Kidney epithelial cell (primary cell): Measurements from ENCODE around the gene NFIC. TPM values are rescaled to one million over a fixed set of nuclear protein-coding genes. Genes with fewer than 3 reads are reported as not detected.
"Not testable (repeated sequence)": the region's sequence is repeated elsewhere in the genome, so short reads cannot be mapped to it uniquely, and the experiment has no call there.

ENCODE experiments used
- DNase-seq: peaks from one replicate; pipeline ENCODE4 v3.0.0-alpha.2; 2010; ENCODE audit warnings: low read depth
- H3K27me3 ChIP-seq: 2 replicates; pipeline ENCODE4 v1.6.0; 2011; ENCODE audit warnings: low read length; ENCODE audit not compliant: control insufficient read depth, insufficient read depth
- H3K36me3 ChIP-seq: 2 replicates; pipeline ENCODE4 v1.5.1; 2011; ENCODE audit warnings: low read length; ENCODE audit not compliant: control insufficient read depth, insufficient read depth
- H3K4me3 ChIP-seq: 2 replicates; pipeline ENCODE4 v1.5.1; 2011; ENCODE audit warnings: low read depth, mild to moderate bottlenecking, control low read depth, low read length
- CTCF ChIP-seq: IDR thresholded peaks from 2 replicates; pipeline ENCODE4 v1.5.1; 2011; ENCODE audit warnings: mild to moderate bottlenecking, moderate library complexity, low read length, control low read depth, inconsistent platforms; ENCODE audit not compliant: insufficient read depth, poor library complexity, severe bottlenecking
- total RNA-seq: library from RNA; depleted of rRNA; stranded (reverse); fragments of >200 nt; gene quantifications from 2 replicates; pipeline ENCODE4 v1.2.3, GENCODE V29; 2015

NFIC gene
- total RNA-seq, 1 donor from 2014 or later, result 18.0 TPM

GRCh38 chr19:3346677-3347353 is 19.6 kb upstream of the NFIC start:
- DNase-seq, result no peak
- Histone ChIP-seq H3K27me3 (peaks cover 2% of the 10 kb centered on the region), H3K4me3 (no peak overlapping the region), H3K36me3 (no peaks in the 10 kb centered on the region)
- TF ChIP-seq CTCF, result no peak

- DNase-seq, result no peak
- H3K36me3 ChIP-seq, result no peaks in the 10 kb centered on the region
- no peak for TF ChIP-seq CTCF
- peaks cover 2% of the 10 kb centered on the region for H3K27me3 ChIP-seq
- no peak overlapping the region for H3K4me3 ChIP-seq
These were observed 18.3 kb upstream of the NFIC start for GRCh38 chr19:3348042-3348441.

- DNase-seq, H3K36me3 ChIP-seq, H3K4me3 ChIP-seq: not testable (repeated sequence)
These were observed 17.9 kb upstream of the NFIC start for GRCh38 chr19:3348469-3348868.

GRCh38 chr19:3350014-3350663 is 16.2 kb upstream of the NFIC start:
- no peak for TF ChIP-seq CTCF
- H3K4me3 ChIP-seq, result no peak overlapping the region
- no peak for DNase-seq
- H3K27me3 ChIP-seq, result peaks cover 2% of the 10 kb centered on the region
- no peaks in the 10 kb centered on the region for H3K36me3 ChIP-seq

More at GRCh38 chr19:3348469-3348868, 17.9 kb upstream of the NFIC start:
- not testable (repeated sequence) for H3K27me3 ChIP-seq

- Histone ChIP-seq H3K36me3 (no peaks in the 10 kb centered on the region), H3K27me3 (peaks cover 1% of the 10 kb centered on the region), H3K4me3 (no peak overlapping the region)
- TF ChIP-seq CTCF, result no peak
- no peak for DNase-seq
These were observed 14.5 kb upstream of the NFIC start for GRCh38 chr19:3351702-3352447.

GRCh38 chr19:3353493-3353892 is 12.9 kb upstream of the NFIC start:
- Histone ChIP-seq H3K27me3 (peaks cover 6% of the 10 kb centered on the region), H3K36me3 (no peaks in the 10 kb centered on the region), H3K4me3 (no peak overlapping the region)
- no peak for TF ChIP-seq CTCF
- no peak for DNase-seq
